A673 (cell line): ENCODE data around the gene FAM83G.

ENCODE experiments used
- EZH2 ChIP-seq: fragments of 200-600 bp; sonication (generic); IDR thresholded peaks from 2 replicates; pipeline ENCODE4 v1.6.1; 2017; ENCODE audit warnings: borderline replicate concordance, low read depth, mild to moderate bottlenecking, mixed read lengths, antibody characterized with exemption, low read length; ENCODE audit not compliant: poor library complexity, severe bottlenecking
- TF ChIP-seq, protein P1 (sequence below): fragments of 300-800, 200-600 bp; sonication (generic); conservative IDR thresholded peaks from 2 replicates; pipeline ENCODE4 v1.5.1; 2017; ENCODE audit warnings: low read depth, mild to moderate bottlenecking, antibody characterized with exemption, low read length, moderate library complexity, mixed read lengths

DNA sequence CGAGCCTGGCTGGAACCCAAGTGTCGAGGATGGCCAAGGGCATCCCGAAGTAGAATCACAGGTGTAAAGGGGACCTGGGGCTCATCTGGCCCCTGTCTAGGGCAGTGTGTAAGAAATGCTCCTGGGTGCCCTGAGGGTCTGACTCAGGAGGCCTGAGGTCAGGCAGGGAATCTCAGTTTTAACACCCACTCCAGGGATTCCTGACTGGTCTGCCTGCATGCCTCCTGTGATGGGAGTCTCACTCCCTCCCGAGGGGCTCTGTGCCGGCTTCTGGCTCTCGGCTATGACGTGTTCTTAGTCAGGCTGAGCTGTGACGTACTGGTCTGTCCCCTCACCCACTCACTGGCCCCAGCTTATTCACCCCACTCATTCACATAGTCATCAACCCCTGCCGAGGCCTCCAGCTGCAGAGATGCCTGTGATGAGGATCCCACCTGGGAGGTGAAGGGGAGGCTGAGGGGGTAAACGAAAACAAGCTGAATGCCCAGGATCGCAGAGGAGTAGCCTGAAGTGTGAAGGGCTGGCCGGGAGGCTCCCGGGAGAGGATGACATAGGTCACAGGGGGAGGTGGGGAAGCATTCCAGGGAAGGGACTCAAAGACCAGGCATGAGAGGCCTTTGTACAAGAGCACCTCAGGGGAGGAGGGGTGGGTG, 23.8 kb downstream of the FAM83G start:
- TF ChIP-seq, protein P1, sequence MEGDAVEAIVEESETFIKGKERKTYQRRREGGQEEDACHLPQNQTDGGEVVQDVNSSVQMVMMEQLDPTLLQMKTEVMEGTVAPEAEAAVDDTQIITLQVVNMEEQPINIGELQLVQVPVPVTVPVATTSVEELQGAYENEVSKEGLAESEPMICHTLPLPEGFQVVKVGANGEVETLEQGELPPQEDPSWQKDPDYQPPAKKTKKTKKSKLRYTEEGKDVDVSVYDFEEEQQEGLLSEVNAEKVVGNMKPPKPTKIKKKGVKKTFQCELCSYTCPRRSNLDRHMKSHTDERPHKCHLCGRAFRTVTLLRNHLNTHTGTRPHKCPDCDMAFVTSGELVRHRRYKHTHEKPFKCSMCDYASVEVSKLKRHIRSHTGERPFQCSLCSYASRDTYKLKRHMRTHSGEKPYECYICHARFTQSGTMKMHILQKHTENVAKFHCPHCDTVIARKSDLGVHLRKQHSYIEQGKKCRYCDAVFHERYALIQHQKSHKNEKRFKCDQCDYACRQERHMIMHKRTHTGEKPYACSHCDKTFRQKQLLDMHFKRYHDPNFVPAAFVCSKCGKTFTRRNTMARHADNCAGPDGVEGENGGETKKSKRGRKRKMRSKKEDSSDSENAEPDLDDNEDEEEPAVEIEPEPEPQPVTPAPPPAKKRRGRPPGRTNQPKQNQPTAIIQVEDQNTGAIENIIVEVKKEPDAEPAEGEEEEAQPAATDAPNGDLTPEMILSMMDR = no peak
- TF ChIP-seq EZH2 = no peak
